ENCODE data around the gene SNAI3. TPM values are rescaled to one million over a fixed set of nuclear protein-coding genes. Genes with fewer than 3 reads are reported as not detected.
"Not testable (repeated sequence)": the region's sequence is repeated elsewhere in the genome, so short reads cannot be mapped to it uniquely, and the experiment has no call there.

Gene SNAI3
- total and polyA plus RNA-seq, 2 of the 4 experiments (the other 2 are of a cell fraction), result 0.21 TPM; not detected in 1

GRCh38 chr16:88669980-88670379 lies 16.3 kb downstream of the SNAI3 start:
- DNase-seq, result no peak
- H2BK20ac ChIP-seq (ENCODE audit: low read depth, low read length), result no peak overlapping the region
- no peak overlapping the region for H2AFZ ChIP-seq (replicated peaks; ENCODE audit: low read length, poor library complexity)
- BruUV-seq (replicated peaks), result no TSS peak
- TF ChIP-seq BHLHE40 (IDR thresholded peaks at IDR 0.05; ENCODE audit: low read depth, low read length) (no peak), NFE2L2 (IDR thresholded peaks at IDR 0.05; ENCODE audit: low read depth, low read length) (no peak), USF2 (IDR thresholded peaks at IDR 0.05; ENCODE audit: low read depth, low read length) (no peak), CEBPB (IDR thresholded peaks at IDR 0.05; ENCODE audit: low read depth, low read length) (no peak), RCOR1 (IDR thresholded peaks at IDR 0.05; ENCODE audit: insufficient replicate concordance, low read length) (no peak), MXI1 (IDR thresholded peaks at IDR 0.05; ENCODE audit: borderline replicate concordance, low read depth, low read length) (no peak)
- no peak overlapping the region for H3K4me3 ChIP-seq (ENCODE audit: insufficient read depth, low read depth, low read length)
- CTCF ChIA-PET, result no interaction called here
- H4K20me1 ChIP-seq (ENCODE audit: insufficient read depth, low read length), result no peaks in the 10 kb centered on the region
- H3K4me2 ChIP-seq (ENCODE audit: low read depth, low read length), result no peak overlapping the region
- H3K4me1 ChIP-seq (ENCODE audit: control insufficient read depth, insufficient read depth, low read length), result no peaks in the 10 kb centered on the region
- H3K9me3 ChIP-seq (ENCODE audit: control insufficient read depth, insufficient read depth, low read length), result no peaks in the 10 kb centered on the region
- H3K27ac ChIP-seq (ENCODE audit: insufficient read depth, low read length), result no peak overlapping the region
- dilution Hi-C loops (cut with HindIII; ENCODE audit: low sequenced_read_pairs, unreplicated experiment), result no loop called here
- no peak overlapping the region for H3K4ac ChIP-seq (ENCODE audit: low read depth, low read length)
- H3K23ac ChIP-seq (ENCODE audit: low read depth, low read length), result no peak overlapping the region
- peak overlapping the region; percentile 8 for H2AK9ac ChIP-seq (replicated peaks; ENCODE audit: low read depth, low read length, poor library complexity)
- no peak overlapping the region for H4K5ac ChIP-seq (ENCODE audit: low read depth, low read length)
- H4K91ac ChIP-seq (ENCODE audit: insufficient read depth, low read depth, low read length), result no peak overlapping the region
- H3K14ac ChIP-seq (replicated peaks; ENCODE audit: low read depth, low read length), result no peak overlapping the region
- H3K36me3 ChIP-seq (ENCODE audit: control insufficient read depth, insufficient read depth, low read length), result peaks cover 7% of the 10 kb centered on the region; the same call in 1 of the 2 replicates
- no peak overlapping the region for H2AK5ac ChIP-seq (ENCODE audit: low read depth, low read length)
- ATAC-seq (ENCODE audit: low read depth), result no peak
- intact Hi-C loops (cut with micrococcal nuclease), result no loop called here
- 90% methylated on average over 2 of the region's 10 CpGs; no CpG with 5 or more reads in 1 of the 2 experiments for WGBS, 2 experiments (ENCODE audit: extremely low coverage in 2 of 2, insufficient read length in 1 of 2)
- no peaks in the 10 kb centered on the region for H3K27me3 ChIP-seq (ENCODE audit: control insufficient read depth, insufficient read depth, low read length)
- H2BK15ac ChIP-seq (ENCODE audit: low read depth, low read length), result no peak overlapping the region
- H3K9me1 ChIP-seq (ENCODE audit: insufficient read depth, low read length), result no peaks in the 10 kb centered on the region
- H2BK120ac ChIP-seq (ENCODE audit: low read depth, low read length), result no peak overlapping the region
- H2BK5ac ChIP-seq (ENCODE audit: low read depth, low read length, poor library complexity, severe bottlenecking), result no peak overlapping the region
- no peak overlapping the region for H3K18ac ChIP-seq (ENCODE audit: low read depth, low read length)
- H3K79me1 ChIP-seq (ENCODE audit: low read depth in 1 of 2, low read length in 2 of 2), result 0 out of 4 replicates have a peak, but pooled peaks cover 0 to 2% of the 10 kb centered on the region in 2 experiments
- in situ Hi-C loops (cut with MboI; ENCODE audit: low sequenced_read_pairs), result no loop called here
- H3K56ac ChIP-seq (ENCODE audit: extremely low read depth, insufficient read depth, low read length), result no peak overlapping the region
- H4K8ac ChIP-seq (ENCODE audit: low read depth in 2 of 2, low read length in 2 of 2), result no peak overlapping the region
- no peak overlapping the region for H3K9ac ChIP-seq (ENCODE audit: low read depth, low read length)
- POLR2A ChIA-PET (ENCODE audit: unreplicated experiment), result no interaction called here

- H3K9me3 ChIP-seq (ENCODE audit: control insufficient read depth, insufficient read depth, low read length); H3K4me1 ChIP-seq (ENCODE audit: control insufficient read depth, insufficient read depth, low read length); H3K27ac ChIP-seq (ENCODE audit: insufficient read depth, low read length); intact Hi-C loops (cut with micrococcal nuclease); H4K5ac ChIP-seq (ENCODE audit: low read depth, low read length); H2BK20ac ChIP-seq (ENCODE audit: low read depth, low read length); H3K9ac ChIP-seq (ENCODE audit: low read depth, low read length); H2BK5ac ChIP-seq (ENCODE audit: low read depth, low read length, poor library complexity, severe bottlenecking); H3K14ac ChIP-seq (replicated peaks; ENCODE audit: low read depth, low read length); H2AK9ac ChIP-seq (replicated peaks; ENCODE audit: low read depth, low read length, poor library complexity); H2AK5ac ChIP-seq (ENCODE audit: low read depth, low read length); H3K18ac ChIP-seq (ENCODE audit: low read depth, low read length); H3K23ac ChIP-seq (ENCODE audit: low read depth, low read length); H3K27me3 ChIP-seq (ENCODE audit: control insufficient read depth, insufficient read depth, low read length); H4K8ac ChIP-seq (ENCODE audit: low read depth in 2 of 2, low read length in 2 of 2); H2AFZ ChIP-seq (replicated peaks; ENCODE audit: low read length, poor library complexity); CTCF ChIA-PET; dilution Hi-C loops (cut with HindIII; ENCODE audit: low sequenced_read_pairs, unreplicated experiment); in situ Hi-C loops (cut with MboI; ENCODE audit: low sequenced_read_pairs); H4K20me1 ChIP-seq (ENCODE audit: insufficient read depth, low read length); ATAC-seq (ENCODE audit: low read depth); H2BK15ac ChIP-seq (ENCODE audit: low read depth, low read length); H3K36me3 ChIP-seq (ENCODE audit: control insufficient read depth, insufficient read depth, low read length); H3K9me1 ChIP-seq (ENCODE audit: insufficient read depth, low read length); H3K4me3 ChIP-seq (ENCODE audit: insufficient read depth, low read depth, low read length); H3K56ac ChIP-seq (ENCODE audit: extremely low read depth, insufficient read depth, low read length); DNase-seq; H3K4ac ChIP-seq (ENCODE audit: low read depth, low read length); H3K4me2 ChIP-seq (ENCODE audit: low read depth, low read length); POLR2A ChIA-PET (ENCODE audit: unreplicated experiment); BruUV-seq (replicated peaks); H3K79me1 ChIP-seq (ENCODE audit: low read depth in 1 of 2, low read length in 2 of 2); H2BK120ac ChIP-seq (ENCODE audit: low read depth, low read length); H4K91ac ChIP-seq (ENCODE audit: insufficient read depth, low read depth, low read length): not testable (repeated sequence)
- no CpG with 5 or more reads among the region's 8 CpGs for WGBS, 2 experiments (ENCODE audit: extremely low coverage in 2 of 2, insufficient read length in 1 of 2)
These were observed 16.8 kb downstream of the SNAI3 start for GRCh38 chr16:88669493-88669892.

All from IMR-90 (cell line).